DND-41 (cell line): ENCODE data around the gene GAREM2.
A peak's percentile ranks its signal among the peaks of the same experiment; 100 is the strongest.

ENCODE experiments used
- ATAC-seq: fragments of 200-7000 bp; cut with Tn5 transposase; 3 replicates; pipeline ENCODE4 v1.9.1; 2021; ENCODE audit warnings: low read depth; ENCODE audit not compliant: insufficient read depth
- DNase-seq: peaks from one replicate; pipeline ENCODE4 v3.0.0-alpha.2; 2020
- H2AFZ ChIP-seq: 2 replicates; pipeline ENCODE4 v1.6.0; 2012; ENCODE audit warnings: low read depth, low read length
- H3K27ac ChIP-seq: 2 replicates; pipeline ENCODE4 v1.5.1; 2012; ENCODE audit warnings: low read length, inconsistent platforms
- H3K27me3 ChIP-seq: fragments of 200-600 bp; sonication (generic); 2 replicates; pipeline ENCODE4 v1.6.0; 2012; ENCODE audit warnings: low read length, mild to moderate bottlenecking, inconsistent platforms; ENCODE audit not compliant: insufficient read depth, poor library complexity
- H3K36me3 ChIP-seq: 2 replicates; pipeline ENCODE4 v1.5.1; 2012; ENCODE audit warnings: low read length, inconsistent platforms; ENCODE audit not compliant: insufficient read depth
- H3K4me1 ChIP-seq: 2 replicates; pipeline ENCODE4 v1.5.1; 2012; ENCODE audit warnings: mild to moderate bottlenecking, low read length; ENCODE audit not compliant: insufficient read depth
- H3K4me2 ChIP-seq: 2 replicates; pipeline ENCODE4 v1.6.0; 2012; ENCODE audit warnings: mild to moderate bottlenecking, moderate library complexity, low read length, inconsistent platforms; ENCODE audit not compliant: insufficient read depth
- H3K4me3 ChIP-seq, 2 experiments: fragments of 200-600 bp in 1 of 2; shearing (Covaris generic) in 1 of 2; 2 replicates each; pipeline ENCODE4 v1.5.1; 2012 to 2016; ENCODE audit warnings: inconsistent platforms in 2 of 2, low read length in 2 of 2, mild to moderate bottlenecking in 2 of 2, low read depth in 1 of 2, moderate library complexity in 1 of 2
- H3K79me2 ChIP-seq: 2 replicates; pipeline ENCODE4 v1.6.0; 2012; ENCODE audit warnings: low read length, inconsistent platforms; ENCODE audit not compliant: insufficient read depth
- H3K9ac ChIP-seq: 2 replicates; pipeline ENCODE4 v1.6.0; 2012; ENCODE audit warnings: low read depth, mild to moderate bottlenecking, inconsistent platforms, low read length, moderate library complexity
- H3K9me3 ChIP-seq: 2 replicates; pipeline ENCODE4 v1.5.1; 2012; ENCODE audit warnings: low read length, moderate library complexity, mild to moderate bottlenecking, inconsistent platforms; ENCODE audit not compliant: insufficient read depth, severe bottlenecking
- H4K20me1 ChIP-seq: 2 replicates; pipeline ENCODE4 v1.6.0; 2012; ENCODE audit warnings: low read length; ENCODE audit not compliant: insufficient read depth
- CTCF ChIP-seq: IDR thresholded peaks from 2 replicates; pipeline ENCODE4 v1.5.1; 2012; ENCODE audit warnings: borderline replicate concordance, low read length, moderate library complexity, mild to moderate bottlenecking; ENCODE audit not compliant: poor library complexity, severe bottlenecking; ENCODE audit errors: extremely low read depth
- EZH2 ChIP-seq: IDR thresholded peaks from 3 replicates; pipeline ENCODE4 v1.6.1; 2012; ENCODE audit warnings: borderline replicate concordance, low read depth, mild to moderate bottlenecking, moderate library complexity, low read length, inconsistent platforms; ENCODE audit not compliant: severe bottlenecking

Gene GAREM2

DNA sequence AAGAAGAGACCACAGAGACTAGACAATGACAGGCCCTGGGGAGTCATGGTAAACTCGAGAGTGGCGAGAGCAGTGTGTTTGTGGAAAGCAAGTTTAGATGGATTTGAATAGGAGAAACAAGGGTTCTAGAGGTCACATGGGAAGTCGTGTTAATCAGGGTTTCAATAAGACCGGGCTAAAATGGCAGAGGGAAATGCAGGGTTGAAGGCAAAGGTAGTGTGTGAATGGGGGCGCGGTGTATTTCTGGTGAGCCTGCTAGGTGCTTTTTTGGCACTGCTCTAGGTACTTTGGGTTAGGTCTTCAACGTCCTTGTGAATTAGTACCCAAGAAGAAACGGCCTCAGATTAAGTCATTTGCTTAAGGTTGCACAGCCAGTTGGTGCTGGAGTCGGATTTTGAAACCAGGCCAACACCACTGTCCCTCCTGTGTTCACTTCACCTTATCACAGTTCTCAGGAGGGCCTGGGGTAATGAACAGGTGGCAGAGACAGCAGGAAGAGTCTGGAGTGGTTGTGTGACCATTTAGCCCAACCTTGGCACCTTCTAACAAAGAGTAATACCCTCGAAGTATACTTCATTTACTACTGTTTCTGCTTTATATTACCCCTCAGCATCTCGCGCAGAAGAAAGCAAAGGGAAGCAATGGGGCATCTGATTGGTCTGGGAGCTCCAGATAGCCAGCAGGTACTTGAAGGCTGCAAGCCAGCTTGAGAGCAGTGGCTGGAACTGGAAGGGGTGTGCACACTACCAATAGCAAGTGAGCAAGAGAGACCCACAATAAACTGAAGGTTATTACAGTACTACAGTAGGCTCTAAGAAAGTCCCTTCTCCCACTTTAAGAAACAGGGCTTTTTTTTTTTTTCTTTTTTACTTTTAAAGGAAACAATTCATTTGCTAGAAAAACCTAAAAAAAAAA is 33.4 kb upstream of the GAREM2 start:
- no peak for DNase-seq
- TF ChIP-seq EZH2 (no peak), CTCF (no peak)

DNA sequence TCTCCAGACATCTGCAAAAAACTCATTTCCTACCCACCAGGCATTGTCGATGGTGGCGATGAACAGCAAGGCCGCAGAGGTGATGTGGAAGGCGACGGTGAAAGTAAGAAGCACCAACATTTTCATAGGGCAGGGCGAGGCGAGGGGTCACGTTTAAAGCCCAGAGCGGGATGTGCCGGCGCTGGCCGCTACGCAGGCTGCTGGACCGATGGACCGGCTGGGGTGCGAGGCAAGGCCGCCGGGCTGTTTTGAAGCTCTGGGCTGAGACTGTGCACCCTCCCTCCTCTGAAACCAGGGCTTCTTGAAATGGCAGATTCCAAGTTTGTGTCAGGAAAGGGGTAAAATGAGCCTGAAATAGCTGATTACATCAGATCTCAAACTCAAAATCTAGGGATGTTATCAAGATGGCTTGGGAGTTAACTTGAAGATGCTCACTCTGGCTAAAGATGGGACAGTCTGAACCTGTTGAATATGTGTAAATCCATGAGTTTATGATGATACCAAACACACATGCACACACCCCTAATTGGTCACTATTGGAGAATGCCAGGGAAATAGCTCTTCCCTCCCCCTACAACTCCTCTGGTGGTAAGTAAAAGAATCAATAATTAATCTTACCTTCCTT is 31.6 kb upstream of the GAREM2 start:
- ATAC-seq = no peak
- no peaks in the 10 kb centered on the region for H3K9me3 ChIP-seq
- no peak for DNase-seq
- H3K4me3 ChIP-seq = no peak overlapping the region
- H3K27ac ChIP-seq = no peak overlapping the region
- H2AFZ ChIP-seq = no peak overlapping the region
- H3K79me2 ChIP-seq = no peaks in the 10 kb centered on the region
- H3K4me1 ChIP-seq = no peaks in the 10 kb centered on the region
- TF ChIP-seq EZH2 (no peak), CTCF (no peak)
- no peak overlapping the region for H3K9ac ChIP-seq
- no peaks in the 10 kb centered on the region for H4K20me1 ChIP-seq
- peaks cover 4% of the 10 kb centered on the region; the same call in 1 of the 2 replicates for H3K36me3 ChIP-seq
- H3K4me2 ChIP-seq = no peak overlapping the region
- no peaks in the 10 kb centered on the region for H3K27me3 ChIP-seq

More for the DNA sequence above, 33.4 kb upstream of the GAREM2 start:
- H2AFZ ChIP-seq = no peak overlapping the region
- ATAC-seq = peak; percentile 38
- no peak overlapping the region for H3K27ac ChIP-seq
- H3K4me2 ChIP-seq = no peak overlapping the region
- no peak overlapping the region for H3K9ac ChIP-seq
- H3K36me3 ChIP-seq = peaks cover 19% of the 10 kb centered on the region; the same call in 1 of the 2 replicates
- H3K9me3 ChIP-seq = no peaks in the 10 kb centered on the region
- H3K4me3 ChIP-seq = no peak overlapping the region
- H3K27me3 ChIP-seq = no peaks in the 10 kb centered on the region
- H3K4me1 ChIP-seq = no peaks in the 10 kb centered on the region
- no peaks in the 10 kb centered on the region for H3K79me2 ChIP-seq
- H4K20me1 ChIP-seq = no peaks in the 10 kb centered on the region; the same call in 1 of the 2 replicates

DNA sequence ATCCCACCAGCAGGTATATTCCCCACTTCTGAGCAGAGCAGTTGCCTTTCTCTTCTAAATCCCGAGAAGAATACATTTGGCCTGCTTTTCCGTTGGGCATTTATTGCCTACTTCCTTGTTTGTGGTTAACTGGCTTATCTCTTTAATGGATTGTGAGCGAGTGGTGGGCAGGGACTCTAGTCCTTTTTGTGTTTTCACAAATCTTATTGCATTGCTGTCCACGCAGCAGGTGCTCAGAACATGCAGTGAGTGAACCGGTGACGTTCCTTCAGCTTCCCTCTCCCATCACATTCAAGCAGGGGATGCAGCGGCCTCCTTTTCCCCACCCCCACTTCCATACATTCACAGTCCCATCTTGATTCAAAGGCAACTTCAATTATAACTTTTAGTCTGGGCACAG is 28.9 kb upstream of the GAREM2 start:
- H3K79me2 ChIP-seq = no peaks in the 10 kb centered on the region
- H3K9me3 ChIP-seq = no peaks in the 10 kb centered on the region
- no peak overlapping the region for H3K9ac ChIP-seq
- H4K20me1 ChIP-seq = no peaks in the 10 kb centered on the region
- H3K4me1 ChIP-seq = no peaks in the 10 kb centered on the region
- H3K36me3 ChIP-seq = no peaks in the 10 kb centered on the region
- DNase-seq (no peak), ATAC-seq (no peak)
- no peaks in the 10 kb centered on the region for H3K27me3 ChIP-seq
- H3K4me2 ChIP-seq = no peak overlapping the region
- TF ChIP-seq EZH2 = no peak
- H2AFZ ChIP-seq = no peak overlapping the region
- H3K4me3 ChIP-seq = no peak overlapping the region
- no peak overlapping the region for H3K27ac ChIP-seq
